ENCODE results near the gene UBALD1.

GRCh38 chr16:4618645-4619418, 4.1 kb upstream of the UBALD1 start:
- no peak for TF ChIP-seq CTCF (conservative IDR thresholded peaks at IDR 0.05 in 1 of 2, IDR thresholded peaks at IDR 0.05 in 1 of 2; ENCODE audit: extremely low read depth in 1 of 2, insufficient read depth in 1 of 2, low read depth in 1 of 2, low read length in 2 of 2)
- no peak for TF ChIP-seq EZH2 (IDR thresholded peaks at IDR 0.05; ENCODE audit: borderline replicate concordance, low read length)

Measured in mammary epithelial cell (primary cell).